ENCODE measurements around the gene PALM2AKAP2. TPM values are rescaled to one million over a fixed set of nuclear protein-coding genes. Genes with fewer than 3 reads are reported as not detected.

PALM2AKAP2 gene
- total and polyA plus RNA-seq, 2 donors from 2014 or later, result 0.26 to 10.6 TPM

DNA sequence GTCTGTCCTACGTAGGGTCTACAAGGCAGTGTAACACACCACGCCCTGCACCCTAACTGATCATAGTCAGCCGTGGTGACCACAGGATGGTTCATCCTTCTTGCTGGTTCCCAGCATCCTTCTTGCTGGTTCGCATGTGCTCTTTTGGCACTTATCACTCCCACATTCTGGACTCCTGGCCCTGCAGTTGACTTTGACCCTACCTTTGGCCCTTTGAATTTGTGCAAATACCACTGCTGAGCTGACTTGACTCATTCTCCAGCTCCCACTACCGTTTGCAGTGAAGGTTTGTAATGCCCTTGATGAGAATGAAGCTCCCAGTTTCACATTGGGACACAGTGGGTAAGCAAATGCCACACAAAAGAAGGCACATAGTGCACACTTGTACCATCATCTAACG, 33.8 kb downstream of the PALM2AKAP2 start:
- no peak overlapping the region for H3K27ac ChIP-seq (ENCODE audit: low read depth in 2 of 2, low read length in 2 of 2)
- no peaks in the 10 kb centered on the region for H3K27me3 ChIP-seq (ENCODE audit: control insufficient read depth, insufficient read depth, low read length)
- TF ChIP-seq, protein P1, sequence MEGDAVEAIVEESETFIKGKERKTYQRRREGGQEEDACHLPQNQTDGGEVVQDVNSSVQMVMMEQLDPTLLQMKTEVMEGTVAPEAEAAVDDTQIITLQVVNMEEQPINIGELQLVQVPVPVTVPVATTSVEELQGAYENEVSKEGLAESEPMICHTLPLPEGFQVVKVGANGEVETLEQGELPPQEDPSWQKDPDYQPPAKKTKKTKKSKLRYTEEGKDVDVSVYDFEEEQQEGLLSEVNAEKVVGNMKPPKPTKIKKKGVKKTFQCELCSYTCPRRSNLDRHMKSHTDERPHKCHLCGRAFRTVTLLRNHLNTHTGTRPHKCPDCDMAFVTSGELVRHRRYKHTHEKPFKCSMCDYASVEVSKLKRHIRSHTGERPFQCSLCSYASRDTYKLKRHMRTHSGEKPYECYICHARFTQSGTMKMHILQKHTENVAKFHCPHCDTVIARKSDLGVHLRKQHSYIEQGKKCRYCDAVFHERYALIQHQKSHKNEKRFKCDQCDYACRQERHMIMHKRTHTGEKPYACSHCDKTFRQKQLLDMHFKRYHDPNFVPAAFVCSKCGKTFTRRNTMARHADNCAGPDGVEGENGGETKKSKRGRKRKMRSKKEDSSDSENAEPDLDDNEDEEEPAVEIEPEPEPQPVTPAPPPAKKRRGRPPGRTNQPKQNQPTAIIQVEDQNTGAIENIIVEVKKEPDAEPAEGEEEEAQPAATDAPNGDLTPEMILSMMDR (IDR thresholded peaks at IDR 0.05; ENCODE audit: borderline replicate concordance, extremely low read depth, insufficient read depth), result no peak
- H3K36me3 ChIP-seq (ENCODE audit: control insufficient read depth in 2 of 3, insufficient read depth in 3 of 3, low read length in 3 of 3), result no peaks in the 10 kb centered on the region
- no peak overlapping the region for H3K4me3 ChIP-seq (ENCODE audit: low read length in 3 of 3)
- peaks cover 3 to 17% (median 9%) of the 10 kb centered on the region in 3 donors for H3K4me1 ChIP-seq (ENCODE audit: control insufficient read depth in 2 of 3, insufficient read depth in 2 of 3, low read depth in 1 of 3, low read length in 3 of 3)
- intact Hi-C loops (cut with DNase I), result no loop called here
- no peaks in the 10 kb centered on the region for H3K9me3 ChIP-seq (ENCODE audit: control insufficient read depth in 2 of 3, insufficient read depth in 1 of 3, low read length in 3 of 3)
- H3K9ac ChIP-seq (ENCODE audit: low read length in 3 of 3), result no peak overlapping the region
- DNase-seq, result no peak
- FAIRE-seq, result no peak

DNA sequence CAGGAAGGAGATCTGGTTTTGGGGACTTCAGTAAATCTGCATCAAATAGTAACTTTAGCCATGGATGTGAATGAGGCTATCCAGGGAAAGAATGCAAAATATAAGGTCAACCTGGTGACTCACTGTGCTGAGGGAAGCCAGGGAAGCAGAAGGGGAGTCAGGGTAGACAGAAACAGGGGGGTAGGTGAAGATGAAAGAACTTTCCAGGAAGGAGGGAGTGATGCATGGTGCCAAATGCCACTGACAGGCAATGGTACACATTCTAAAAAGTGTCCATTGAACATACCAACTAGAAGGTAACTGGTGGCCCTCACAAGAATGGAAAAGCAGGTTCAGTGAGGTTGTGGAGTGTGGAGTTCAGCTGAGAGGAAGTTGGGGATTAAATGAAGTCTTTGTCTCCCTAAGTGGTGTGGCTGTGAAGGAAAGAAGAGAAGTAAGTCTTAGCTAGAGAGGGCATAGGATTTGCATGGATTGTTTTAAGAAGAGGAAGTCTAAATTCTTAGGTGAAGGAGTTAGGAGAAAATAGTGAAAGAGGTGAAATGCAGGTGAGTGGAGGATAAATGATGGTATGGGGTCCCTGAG, 35.5 kb downstream of the PALM2AKAP2 start:
- TF ChIP-seq, protein P1 (IDR thresholded peaks at IDR 0.05; ENCODE audit: borderline replicate concordance, extremely low read depth, insufficient read depth), result no peak
- H3K27me3 ChIP-seq (ENCODE audit: control insufficient read depth, insufficient read depth, low read length), result no peaks in the 10 kb centered on the region
- intact Hi-C loops (cut with DNase I), result no loop called here
- peaks cover 3 to 17% (median 9%) of the 10 kb centered on the region in 3 donors for H3K4me1 ChIP-seq (ENCODE audit: control insufficient read depth in 2 of 3, insufficient read depth in 2 of 3, low read depth in 1 of 3, low read length in 3 of 3)
- DNase-seq (no peak), FAIRE-seq (no peak)
- H3K36me3 ChIP-seq (ENCODE audit: control insufficient read depth in 2 of 3, insufficient read depth in 3 of 3, low read length in 3 of 3), result no peaks in the 10 kb centered on the region
- H3K9ac ChIP-seq (ENCODE audit: low read length in 3 of 3), result no peak overlapping the region
- H3K27ac ChIP-seq (ENCODE audit: low read depth in 2 of 2, low read length in 2 of 2), result no peak overlapping the region
- no peaks in the 10 kb centered on the region for H3K9me3 ChIP-seq (ENCODE audit: control insufficient read depth in 2 of 3, insufficient read depth in 1 of 3, low read length in 3 of 3)
- H3K4me3 ChIP-seq (ENCODE audit: low read length in 3 of 3), result no peak overlapping the region

DNA sequence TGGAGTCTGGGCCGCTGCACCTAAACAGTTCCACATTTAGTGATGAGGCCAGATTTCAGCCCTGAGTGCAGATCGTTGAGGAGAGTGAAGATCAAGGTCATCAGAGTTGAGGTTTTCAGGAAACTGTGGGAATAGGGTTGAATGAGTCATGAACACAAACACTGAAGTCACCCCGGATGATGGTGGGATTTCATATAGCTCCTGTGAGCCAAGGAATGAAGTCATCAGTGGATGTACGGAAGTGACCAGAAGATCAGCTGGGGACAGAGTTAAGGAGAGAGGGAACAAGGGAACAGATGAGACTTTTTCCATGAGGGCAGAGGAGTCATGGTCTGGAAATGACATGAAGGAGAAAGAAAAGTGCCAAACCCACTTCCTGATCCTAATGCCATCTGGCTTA, 36.5 kb downstream of the PALM2AKAP2 start:
- no peak overlapping the region for H3K9ac ChIP-seq (ENCODE audit: low read length in 3 of 3)
- FAIRE-seq, result no peak

More for the DNA sequence above, 36.5 kb downstream of the PALM2AKAP2 start:
- Histone ChIP-seq H3K9me3 (ENCODE audit: control insufficient read depth in 2 of 3, insufficient read depth in 1 of 3, low read length in 3 of 3) (no peaks in the 10 kb centered on the region), H3K27me3 (ENCODE audit: control insufficient read depth, insufficient read depth, low read length) (no peaks in the 10 kb centered on the region), H3K4me3 (ENCODE audit: low read length in 3 of 3) (no peak overlapping the region), H3K36me3 (ENCODE audit: control insufficient read depth in 2 of 3, insufficient read depth in 3 of 3, low read length in 3 of 3) (no peaks in the 10 kb centered on the region), H3K4me1 (ENCODE audit: control insufficient read depth in 2 of 3, insufficient read depth in 2 of 3, low read depth in 1 of 3, low read length in 3 of 3) (peaks cover 3 to 17% (median 9%) of the 10 kb centered on the region in 3 donors), H3K27ac (ENCODE audit: low read depth in 2 of 2, low read length in 2 of 2) (no peak overlapping the region)
- intact Hi-C loops (cut with DNase I), result no loop called here
- no peak for DNase-seq
- TF ChIP-seq, protein P1 (IDR thresholded peaks at IDR 0.05; ENCODE audit: borderline replicate concordance, extremely low read depth, insufficient read depth), result no peak

Measured in kidney (tissue), 14 donors.